ENCODE data around the gene KCNH6. TPM values are rescaled to one million over a fixed set of nuclear protein-coding genes. Genes with fewer than 3 reads are reported as not detected.

KCNH6 gene
- total and polyA plus RNA-seq, 9 of the 15 experiments (the other 6 are each of a cell fraction or from before 2014, with no cell fraction given), result not detected

DNA sequence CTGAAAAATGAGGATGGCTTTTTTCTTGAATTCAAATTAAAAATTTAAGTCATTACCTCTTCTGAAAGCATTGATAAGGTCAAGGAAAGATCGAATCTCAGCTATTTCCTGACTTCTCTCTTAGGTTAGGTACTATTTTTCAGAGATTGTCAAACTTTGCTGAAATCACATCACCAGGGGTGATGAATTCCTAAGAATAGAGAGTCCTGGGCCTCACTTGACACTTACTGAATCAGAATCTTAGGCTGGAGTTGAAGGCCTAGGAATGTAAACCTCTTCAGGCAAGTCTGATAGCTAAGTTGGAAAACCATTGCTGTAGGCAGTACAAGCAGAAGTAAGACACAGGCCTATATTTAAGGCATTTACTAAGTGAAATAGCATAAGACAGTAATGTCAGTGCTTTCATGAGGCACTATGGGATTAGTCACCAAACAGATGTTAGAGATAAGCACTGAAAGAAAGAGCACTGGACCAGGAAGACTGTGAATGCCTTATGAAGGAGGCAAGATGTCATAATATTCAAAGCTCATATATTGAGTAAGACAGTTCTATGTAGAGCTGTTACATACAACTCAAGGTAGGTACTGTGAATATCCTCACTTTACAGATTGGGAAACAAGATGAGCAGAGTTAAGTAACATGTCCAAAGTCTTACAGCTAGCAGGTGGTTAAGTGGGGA lies 48.6 kb downstream of the KCNH6 start (continued):
- TF ChIP-seq ZNF431 (CRISPR knock-in tag; IDR thresholded peaks at IDR 0.05), result no peak
- TF ChIP-seq, protein P1, sequence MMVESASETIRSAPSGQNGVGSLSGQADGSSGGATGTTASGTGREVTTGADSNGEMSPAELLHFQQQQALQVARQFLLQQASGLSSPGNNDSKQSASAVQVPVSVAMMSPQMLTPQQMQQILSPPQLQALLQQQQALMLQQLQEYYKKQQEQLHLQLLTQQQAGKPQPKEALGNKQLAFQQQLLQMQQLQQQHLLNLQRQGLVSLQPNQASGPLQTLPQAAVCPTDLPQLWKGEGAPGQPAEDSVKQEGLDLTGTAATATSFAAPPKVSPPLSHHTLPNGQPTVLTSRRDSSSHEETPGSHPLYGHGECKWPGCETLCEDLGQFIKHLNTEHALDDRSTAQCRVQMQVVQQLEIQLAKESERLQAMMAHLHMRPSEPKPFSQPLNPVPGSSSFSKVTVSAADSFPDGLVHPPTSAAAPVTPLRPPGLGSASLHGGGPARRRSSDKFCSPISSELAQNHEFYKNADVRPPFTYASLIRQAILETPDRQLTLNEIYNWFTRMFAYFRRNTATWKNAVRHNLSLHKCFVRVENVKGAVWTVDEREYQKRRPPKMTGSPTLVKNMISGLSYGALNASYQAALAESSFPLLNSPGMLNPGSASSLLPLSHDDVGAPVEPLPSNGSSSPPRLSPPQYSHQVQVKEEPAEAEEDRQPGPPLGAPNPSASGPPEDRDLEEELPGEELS (CRISPR knock-in tag; IDR thresholded peaks at IDR 0.05; ENCODE audit: borderline replicate concordance), result no peak
- peak; percentile 87 for TF ChIP-seq DPF2 (IDR thresholded peaks at IDR 0.05)
- no peak for TF ChIP-seq ZNF347 (CRISPR knock-in tag; IDR thresholded peaks at IDR 0.05; ENCODE audit: low read depth)
- TF ChIP-seq, protein P2, sequence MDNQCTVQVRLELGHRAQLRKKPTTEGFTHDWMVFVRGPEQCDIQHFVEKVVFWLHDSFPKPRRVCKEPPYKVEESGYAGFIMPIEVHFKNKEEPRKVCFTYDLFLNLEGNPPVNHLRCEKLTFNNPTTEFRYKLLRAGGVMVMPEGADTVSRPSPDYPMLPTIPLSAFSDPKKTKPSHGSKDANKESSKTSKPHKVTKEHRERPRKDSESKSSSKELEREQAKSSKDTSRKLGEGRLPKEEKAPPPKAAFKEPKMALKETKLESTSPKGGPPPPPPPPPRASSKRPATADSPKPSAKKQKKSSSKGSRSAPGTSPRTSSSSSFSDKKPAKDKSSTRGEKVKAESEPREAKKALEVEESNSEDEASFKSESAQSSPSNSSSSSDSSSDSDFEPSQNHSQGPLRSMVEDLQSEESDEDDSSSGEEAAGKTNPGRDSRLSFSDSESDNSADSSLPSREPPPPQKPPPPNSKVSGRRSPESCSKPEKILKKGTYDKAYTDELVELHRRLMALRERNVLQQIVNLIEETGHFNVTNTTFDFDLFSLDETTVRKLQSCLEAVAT (IDR thresholded peaks at IDR 0.05), result no peak
- TF ChIP-seq TBL1XR1 (IDR thresholded peaks at IDR 0.05; ENCODE audit: low read length in 2 of 2), result no peak
- TF ChIP-seq HDAC2 (IDR thresholded peaks at IDR 0.05), result no peak
- no peak for TF ChIP-seq POLR2AphosphoS2 (IDR thresholded peaks at IDR 0.05; ENCODE audit: low read length)
- TF ChIP-seq ZNF644 (tag; IDR thresholded peaks at IDR 0.05; ENCODE audit: low read depth), result no peak
- TF ChIP-seq, protein P3, sequence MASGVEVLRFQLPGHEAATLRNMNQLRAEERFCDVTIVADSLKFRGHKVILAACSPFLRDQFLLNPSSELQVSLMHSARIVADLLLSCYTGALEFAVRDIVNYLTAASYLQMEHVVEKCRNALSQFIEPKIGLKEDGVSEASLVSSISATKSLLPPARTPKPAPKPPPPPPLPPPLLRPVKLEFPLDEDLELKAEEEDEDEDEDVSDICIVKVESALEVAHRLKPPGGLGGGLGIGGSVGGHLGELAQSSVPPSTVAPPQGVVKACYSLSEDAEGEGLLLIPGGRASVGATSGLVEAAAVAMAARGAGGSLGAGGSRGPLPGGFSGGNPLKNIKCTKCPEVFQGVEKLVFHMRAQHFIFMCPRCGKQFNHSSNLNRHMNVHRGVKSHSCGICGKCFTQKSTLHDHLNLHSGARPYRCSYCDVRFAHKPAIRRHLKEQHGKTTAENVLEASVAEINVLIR (CRISPR knock-in tag; IDR thresholded peaks at IDR 0.05), result no peak
- peak; percentile 88 for TF ChIP-seq SMARCA4 (IDR thresholded peaks at IDR 0.05)
- no peak for TF ChIP-seq HMG20A (CRISPR knock-in tag; conservative IDR thresholded peaks at IDR 0.05)
- TF ChIP-seq MECOM (CRISPR knock-in tag; IDR thresholded peaks at IDR 0.05), result no peak
- 0 out of 4 replicates have a peak, but pooled peaks of 1 of the 2 experiments have one; percentile 31 for TF ChIP-seq ARNT (IDR thresholded peaks at IDR 0.05)
- TF ChIP-seq NEUROD1 (IDR thresholded peaks at IDR 0.05; ENCODE audit: borderline replicate concordance, low read depth, low read length, partially characterized antibody), result no peak
- TF ChIP-seq ZNF197 (CRISPR knock-in tag; IDR thresholded peaks at IDR 0.05; ENCODE audit: low read depth), result no peak
- TF ChIP-seq, protein P4, sequence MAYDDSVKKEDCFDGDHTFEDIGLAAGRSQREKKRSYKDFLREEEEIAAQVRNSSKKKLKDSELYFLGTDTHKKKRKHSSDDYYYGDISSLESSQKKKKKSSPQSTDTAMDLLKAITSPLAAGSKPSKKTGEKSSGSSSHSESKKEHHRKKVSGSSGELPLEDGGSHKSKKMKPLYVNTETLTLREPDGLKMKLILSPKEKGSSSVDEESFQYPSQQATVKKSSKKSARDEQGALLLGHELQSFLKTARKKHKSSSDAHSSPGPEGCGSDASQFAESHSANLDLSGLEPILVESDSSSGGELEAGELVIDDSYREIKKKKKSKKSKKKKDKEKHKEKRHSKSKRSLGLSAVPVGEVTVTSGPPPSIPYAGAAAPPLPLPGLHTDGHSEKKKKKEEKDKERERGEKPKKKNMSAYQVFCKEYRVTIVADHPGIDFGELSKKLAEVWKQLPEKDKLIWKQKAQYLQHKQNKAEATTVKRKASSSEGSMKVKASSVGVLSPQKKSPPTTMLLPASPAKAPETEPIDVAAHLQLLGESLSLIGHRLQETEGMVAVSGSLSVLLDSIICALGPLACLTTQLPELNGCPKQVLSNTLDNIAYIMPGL (CRISPR knock-in tag; IDR thresholded peaks at IDR 0.05), result no peak
- TF ChIP-seq EHMT2 (IDR thresholded peaks at IDR 0.05), result peak; percentile 66; the same call in 1 of the 2 replicates
- TF ChIP-seq MXI1 (IDR thresholded peaks at IDR 0.05; ENCODE audit: low read depth, low read length), result no peak
- TF ChIP-seq NCOA2 (IDR thresholded peaks at IDR 0.05; ENCODE audit: partially characterized antibody in 2 of 2), result no peak
- TF ChIP-seq HIVEP1 (CRISPR knock-in tag; IDR thresholded peaks at IDR 0.05), result no peak
- no peak for TF ChIP-seq CHCHD3 (CRISPR knock-in tag; IDR thresholded peaks at IDR 0.05)
- TF ChIP-seq PHTF2 (CRISPR knock-in tag; IDR thresholded peaks at IDR 0.05), result no peak
- TF ChIP-seq ZEB2 (IDR thresholded peaks at IDR 0.05), result no peak
- no peak for TF ChIP-seq XRCC4 (IDR thresholded peaks at IDR 0.05; ENCODE audit: extremely low read depth, insufficient read depth, insufficient read length)
